Measurements from ENCODE around the gene KRTAP4-11.
"Not testable (repeated sequence)": the region's sequence is repeated elsewhere in the genome, so short reads cannot be mapped to it uniquely, and the experiment has no call there.

Gene KRTAP4-11

DNA sequence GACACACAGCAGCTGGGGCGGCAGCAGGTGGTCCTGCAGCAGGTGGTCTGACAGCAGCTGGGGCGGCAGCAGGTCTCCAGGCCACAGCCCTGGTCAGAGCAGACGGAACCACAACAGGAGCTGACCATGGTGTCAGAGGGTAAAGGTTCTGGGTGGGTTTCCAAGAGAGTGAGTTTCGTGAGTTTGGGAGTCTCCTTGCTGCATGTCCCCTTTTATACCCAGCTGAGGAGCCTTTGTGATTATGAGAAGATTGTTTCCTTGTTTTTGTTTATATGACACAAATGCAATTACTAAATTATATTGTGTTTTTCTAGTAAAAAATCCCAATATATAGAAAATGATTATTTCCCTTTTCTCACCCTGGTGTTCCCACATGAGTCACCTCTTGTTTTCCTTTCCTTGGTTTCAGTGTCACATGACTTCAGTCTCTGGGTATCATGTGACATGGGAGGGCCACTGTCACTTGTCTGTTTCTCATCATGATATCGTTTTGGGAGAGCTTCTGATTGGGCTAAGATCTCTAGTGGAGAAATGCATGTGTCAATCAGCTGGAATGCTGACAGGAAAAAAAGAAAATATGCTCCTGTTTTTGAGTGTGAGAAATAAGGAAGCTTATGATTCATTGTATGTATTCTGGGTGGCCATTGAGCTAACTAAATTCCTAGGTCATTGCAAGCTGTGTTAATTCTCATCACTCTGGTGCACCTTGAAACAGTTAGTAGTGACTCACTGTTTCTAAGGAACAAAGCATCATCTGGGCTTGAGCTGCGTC, 22.4 kb upstream of the KRTAP4-11 start, which contains the start of gene KRTAP4-6:
Gene KRTAP4-6, minus strand, starts transcription at position 185 of the 772 bp plus-strand sequence. Its CDS starts 57 bp downstream, at position 128.
- no peak for DNase-seq (ENCODE audit: low read depth)
- no peak within 1 kb of the TSS for H3K4me3 ChIP-seq (ENCODE audit: low read depth, low read length)
- TF ChIP-seq, protein P1, sequence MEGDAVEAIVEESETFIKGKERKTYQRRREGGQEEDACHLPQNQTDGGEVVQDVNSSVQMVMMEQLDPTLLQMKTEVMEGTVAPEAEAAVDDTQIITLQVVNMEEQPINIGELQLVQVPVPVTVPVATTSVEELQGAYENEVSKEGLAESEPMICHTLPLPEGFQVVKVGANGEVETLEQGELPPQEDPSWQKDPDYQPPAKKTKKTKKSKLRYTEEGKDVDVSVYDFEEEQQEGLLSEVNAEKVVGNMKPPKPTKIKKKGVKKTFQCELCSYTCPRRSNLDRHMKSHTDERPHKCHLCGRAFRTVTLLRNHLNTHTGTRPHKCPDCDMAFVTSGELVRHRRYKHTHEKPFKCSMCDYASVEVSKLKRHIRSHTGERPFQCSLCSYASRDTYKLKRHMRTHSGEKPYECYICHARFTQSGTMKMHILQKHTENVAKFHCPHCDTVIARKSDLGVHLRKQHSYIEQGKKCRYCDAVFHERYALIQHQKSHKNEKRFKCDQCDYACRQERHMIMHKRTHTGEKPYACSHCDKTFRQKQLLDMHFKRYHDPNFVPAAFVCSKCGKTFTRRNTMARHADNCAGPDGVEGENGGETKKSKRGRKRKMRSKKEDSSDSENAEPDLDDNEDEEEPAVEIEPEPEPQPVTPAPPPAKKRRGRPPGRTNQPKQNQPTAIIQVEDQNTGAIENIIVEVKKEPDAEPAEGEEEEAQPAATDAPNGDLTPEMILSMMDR (IDR thresholded peaks at IDR 0.05; ENCODE audit: low read depth, low read length, missing control alignments), result no peak
- in situ Hi-C loops (cut with HindIII; ENCODE audit: low sequenced_read_pairs), result no loop called here

DNA sequence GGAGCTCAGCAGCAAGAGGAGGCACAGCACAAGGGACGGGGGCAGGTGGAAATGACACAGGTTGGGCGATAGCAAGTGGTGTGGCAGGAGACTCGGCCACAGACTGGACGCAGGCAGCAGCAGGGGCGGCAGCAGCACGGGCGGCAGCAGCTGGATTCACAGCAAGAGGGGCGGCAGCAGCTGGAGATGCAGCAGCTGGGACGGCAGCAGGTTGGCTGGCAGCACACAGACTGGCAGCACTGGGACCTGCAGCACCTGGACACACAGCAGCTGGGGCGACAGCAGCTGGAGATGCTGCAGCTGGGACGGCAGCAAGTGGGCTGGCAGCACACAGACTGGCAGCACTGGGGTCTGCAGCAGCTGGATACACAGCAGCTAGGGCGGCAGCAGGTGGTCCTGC, 21.7 kb upstream of the KRTAP4-11 start:
- H3K4me3 ChIP-seq (ENCODE audit: low read depth, low read length); DNase-seq (ENCODE audit: low read depth); in situ Hi-C loops (cut with HindIII; ENCODE audit: low sequenced_read_pairs): not testable (repeated sequence)

DNA sequence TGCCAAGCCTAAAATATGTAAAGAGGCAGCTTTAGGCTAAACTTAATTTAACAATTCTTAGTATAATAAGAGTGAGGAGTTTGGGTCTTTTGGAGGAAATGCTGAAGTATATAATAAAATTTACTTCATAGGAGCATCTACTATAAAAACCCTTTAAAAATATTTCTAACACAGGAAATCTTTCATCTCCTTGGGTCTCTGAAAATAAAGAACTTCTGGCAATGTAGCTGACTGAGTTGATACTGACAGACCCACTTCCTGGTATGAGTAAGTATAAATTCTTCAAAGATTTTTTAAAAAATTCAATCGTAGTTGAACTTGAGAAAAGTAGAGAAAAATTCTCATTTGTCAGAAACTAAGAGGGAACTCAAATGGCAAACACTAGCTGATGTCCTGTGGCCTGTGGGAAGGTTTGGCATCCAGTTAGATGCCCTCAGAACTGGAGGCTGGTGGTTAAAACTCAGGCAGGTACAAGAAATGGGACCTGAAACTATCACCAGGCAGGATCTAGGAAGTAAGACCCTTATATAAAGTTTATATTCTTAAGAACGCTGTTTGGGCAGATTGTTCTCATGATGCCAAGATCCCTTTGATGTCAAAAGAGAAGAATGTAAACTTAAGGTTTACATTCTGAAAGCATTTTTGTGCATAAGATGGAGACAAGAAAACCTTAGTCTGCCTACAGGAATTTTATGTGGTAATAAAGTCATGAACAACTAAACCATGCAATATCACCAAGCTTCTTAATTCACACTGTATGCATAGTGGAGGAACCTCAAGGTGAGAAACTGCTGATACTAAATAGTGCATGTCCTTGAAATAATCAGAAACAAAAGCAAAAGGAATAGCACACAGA, 15.9 kb upstream of the KRTAP4-11 start:
- in situ Hi-C loops (cut with HindIII; ENCODE audit: low sequenced_read_pairs), result no loop called here
- TF ChIP-seq, protein P1 (IDR thresholded peaks at IDR 0.05; ENCODE audit: low read depth, low read length, missing control alignments), result no peak
- no peak overlapping the region for H3K4me3 ChIP-seq (ENCODE audit: low read depth, low read length)
- no peak for DNase-seq (ENCODE audit: low read depth)

DNA sequence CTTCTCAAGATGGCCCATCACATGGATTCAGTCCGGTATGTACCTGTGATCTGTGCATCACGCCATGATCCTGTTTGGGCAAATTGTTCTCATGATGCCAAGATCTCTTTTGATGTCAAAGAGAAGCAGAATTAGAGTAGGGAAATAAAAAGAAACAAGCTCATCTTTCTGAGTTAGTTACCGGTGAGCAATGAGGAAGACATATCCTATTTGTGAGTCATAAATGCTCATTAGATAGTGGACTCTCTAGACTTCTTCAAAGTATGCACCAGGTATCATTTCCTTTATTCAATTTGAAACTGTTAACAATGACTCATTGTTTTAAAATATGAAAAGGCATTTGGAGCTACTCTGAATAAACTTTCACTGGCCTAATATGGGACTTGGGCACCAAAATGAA, 13.8 kb upstream of the KRTAP4-11 start:
- DNase-seq (ENCODE audit: low read depth), result no peak
- in situ Hi-C loops (cut with HindIII; ENCODE audit: low sequenced_read_pairs), result no loop called here
- no peak overlapping the region for H3K4me3 ChIP-seq (ENCODE audit: low read depth, low read length)
- TF ChIP-seq, protein P1 (IDR thresholded peaks at IDR 0.05; ENCODE audit: low read depth, low read length, missing control alignments), result no peak

DNA sequence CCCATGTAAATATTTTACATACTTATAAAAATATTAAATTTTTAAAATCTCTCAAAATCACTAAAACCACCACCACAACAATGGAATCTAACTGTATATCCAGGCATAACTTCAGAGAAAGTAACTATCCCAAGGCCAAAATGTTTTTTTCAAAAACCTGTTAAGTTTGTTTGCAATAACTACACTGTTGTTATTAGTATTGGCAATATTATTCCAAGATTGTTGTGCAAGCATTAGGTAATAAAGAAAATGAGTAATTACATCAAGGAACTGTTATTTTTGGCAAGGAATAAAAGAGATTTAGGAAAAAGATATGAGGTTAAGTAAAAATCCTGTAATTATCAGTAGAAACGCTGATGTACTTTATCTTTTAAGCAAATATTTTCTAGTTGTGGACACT, 9.2 kb upstream of the KRTAP4-11 start:
- DNase-seq (ENCODE audit: low read depth), result no peak
- no peak overlapping the region for H3K4me3 ChIP-seq (ENCODE audit: low read depth, low read length)
- TF ChIP-seq, protein P1 (IDR thresholded peaks at IDR 0.05; ENCODE audit: low read depth, low read length, missing control alignments), result no peak
- in situ Hi-C loops (cut with HindIII; ENCODE audit: low sequenced_read_pairs), result no loop called here

DNA sequence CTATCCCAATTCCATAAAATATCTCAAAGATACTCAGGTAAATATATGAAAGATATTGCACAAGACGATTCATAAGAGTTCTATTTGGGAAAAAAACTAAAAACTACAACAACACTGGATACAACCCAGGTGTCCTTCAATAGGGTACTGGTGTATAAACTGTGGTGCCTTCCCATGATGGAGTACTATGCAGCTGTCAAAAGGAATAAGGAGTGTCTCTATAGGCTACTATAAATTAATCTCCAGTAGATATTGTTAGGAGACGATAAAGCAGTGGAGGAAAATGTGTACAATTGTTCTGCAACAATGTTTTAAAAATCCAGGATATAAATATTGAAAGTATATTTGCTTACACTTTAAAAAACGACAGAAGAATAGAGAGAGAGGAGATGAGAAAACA, 8.2 kb upstream of the KRTAP4-11 start:
- TF ChIP-seq, protein P1 (IDR thresholded peaks at IDR 0.05; ENCODE audit: low read depth, low read length, missing control alignments), result no peak
- no peak overlapping the region for H3K4me3 ChIP-seq (ENCODE audit: low read depth, low read length)
- in situ Hi-C loops (cut with HindIII; ENCODE audit: low sequenced_read_pairs), result no loop called here
- DNase-seq (ENCODE audit: low read depth), result no peak

DNA sequence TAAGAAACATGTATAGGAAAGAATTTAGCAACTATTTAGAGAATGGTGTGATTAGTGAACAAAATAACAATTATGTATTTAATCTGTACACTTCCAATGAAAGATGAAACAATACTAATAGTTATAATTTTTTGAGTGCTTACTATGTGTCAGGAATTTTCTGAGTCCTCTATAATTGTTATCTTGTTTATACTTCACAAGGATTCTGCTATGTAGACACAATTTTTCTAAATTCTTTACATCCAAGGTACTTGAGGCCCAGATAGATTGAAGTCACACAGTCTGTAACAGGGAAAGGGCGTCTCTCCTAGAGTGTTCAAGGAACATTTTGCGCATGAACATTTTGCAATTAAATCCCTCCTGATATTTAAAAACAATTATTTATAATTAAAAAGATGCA, 6.9 kb upstream of the KRTAP4-11 start:
- TF ChIP-seq, protein P1 (IDR thresholded peaks at IDR 0.05; ENCODE audit: low read depth, low read length, missing control alignments), result no peak
- DNase-seq (ENCODE audit: low read depth), result no peak
- no peak overlapping the region for H3K4me3 ChIP-seq (ENCODE audit: low read depth, low read length)
- in situ Hi-C loops (cut with HindIII; ENCODE audit: low sequenced_read_pairs), result no loop called here

DNA sequence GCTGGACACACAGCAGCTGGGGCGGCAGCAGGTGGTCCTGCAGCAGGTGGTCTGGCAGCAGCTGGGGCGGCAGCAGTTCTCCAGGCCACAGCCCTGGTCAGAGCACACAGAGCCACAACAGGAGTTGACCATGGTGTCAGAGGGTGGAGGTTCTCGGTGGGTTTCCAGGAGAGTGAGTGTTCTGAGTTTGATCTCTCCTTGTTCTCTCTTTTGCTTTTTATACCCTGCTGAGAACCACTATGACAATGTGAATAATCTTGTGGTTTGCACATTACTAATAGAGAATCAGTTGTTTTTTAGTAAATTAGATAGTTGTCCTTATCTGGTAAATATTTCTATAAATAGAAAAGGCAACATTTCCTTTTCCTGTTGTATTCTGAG, 5.8 kb upstream of the KRTAP4-11 start, which contains the start of gene KRTAP4-12:
Gene KRTAP4-12, minus strand, starts transcription at position 192 of the 381 bp plus-strand sequence. Its CDS starts 60 bp downstream, at position 132.
- DNase-seq (ENCODE audit: low read depth); in situ Hi-C loops (cut with HindIII; ENCODE audit: low sequenced_read_pairs); H3K4me3 ChIP-seq (ENCODE audit: low read depth, low read length): not testable (repeated sequence)

DNA sequence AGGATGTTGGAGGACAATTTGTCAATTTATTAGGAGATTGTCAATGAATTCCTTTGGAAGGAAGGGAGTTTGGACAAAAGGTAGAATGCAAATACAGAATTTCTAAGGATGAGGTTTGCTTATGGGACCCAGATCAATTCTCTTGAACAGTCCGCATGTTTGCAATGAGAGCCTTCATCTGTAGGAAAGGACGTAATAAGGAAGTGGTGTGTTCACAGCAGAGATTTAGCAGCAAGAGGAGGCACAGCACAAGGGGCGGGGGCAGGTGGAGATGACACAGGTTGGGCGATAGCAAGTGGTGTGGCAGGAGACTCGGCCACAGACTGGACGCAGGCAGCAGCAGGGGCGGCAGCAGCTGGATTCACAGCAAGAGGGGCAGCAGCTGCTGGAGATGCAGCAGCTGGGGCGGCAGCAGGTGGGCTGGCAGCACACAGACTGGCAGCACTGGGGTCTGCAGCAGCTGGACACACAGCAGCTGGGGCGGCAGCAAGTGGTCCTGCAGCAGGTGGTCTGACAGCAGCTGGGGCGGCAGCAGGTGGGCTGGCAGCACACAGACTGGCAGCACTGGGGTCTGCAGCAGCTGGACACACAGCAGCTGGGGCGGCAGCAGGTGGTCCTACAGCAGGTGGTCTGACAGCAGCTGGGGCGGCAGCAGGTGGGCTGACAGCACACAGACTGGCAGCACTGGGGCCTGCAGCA, 5.3 kb upstream of the KRTAP4-11 start:
- in situ Hi-C loops (cut with HindIII; ENCODE audit: low sequenced_read_pairs); H3K4me3 ChIP-seq (ENCODE audit: low read depth, low read length); DNase-seq (ENCODE audit: low read depth): not testable (repeated sequence)

Data from astrocyte of the cerebellum (primary cell).